ENCODE results near the gene C19orf25. TPM values are rescaled to one million over a fixed set of nuclear protein-coding genes. Genes with fewer than 3 reads are reported as not detected.
"Not testable (repeated sequence)": the region's sequence is repeated elsewhere in the genome, so short reads cannot be mapped to it uniquely, and the experiment has no call there.

Gene C19orf25
- total RNA-seq, 1 donor from 2014 or later: 17.9 TPM

- FAIRE-seq; DNase-seq (ENCODE audit: low spot score in 2 of 2): not testable (repeated sequence)
Measured at GRCh38 chr19:1499231-1499630, 20.2 kb upstream of the C19orf25 start.

- no peak for DNase-seq (ENCODE audit: low spot score in 2 of 2)
Measured at GRCh38 chr19:1497578-1498235, 18.7 kb upstream of the C19orf25 start.

GRCh38 chr19:1496714-1497577 lies 17.9 kb upstream of the C19orf25 start:
- FAIRE-seq: no peak

More at GRCh38 chr19:1497578-1498235, 18.7 kb upstream of the C19orf25 start:
- FAIRE-seq: no peak

GRCh38 chr19:1495799-1496713 lies 17.0 kb upstream of the C19orf25 start:
- FAIRE-seq: no peak
- no peak for DNase-seq (ENCODE audit: low spot score in 2 of 2)

More at GRCh38 chr19:1496714-1497577, 17.9 kb upstream of the C19orf25 start:
- no peak for DNase-seq (ENCODE audit: low spot score in 2 of 2)

- FAIRE-seq: no peak
- DNase-seq (ENCODE audit: low spot score in 2 of 2): no peak
Measured at GRCh38 chr19:1495051-1495798, 16.2 kb upstream of the C19orf25 start.

- FAIRE-seq (no peak), DNase-seq (ENCODE audit: low spot score in 2 of 2) (no peak)
Measured at GRCh38 chr19:1494115-1494815, 15.2 kb upstream of the C19orf25 start.

GRCh38 chr19:1492474-1493006 lies 13.5 kb upstream of the C19orf25 start:
- DNase-seq (ENCODE audit: low spot score in 2 of 2) (no peak), FAIRE-seq (no peak)

GRCh38 chr19:1491849-1492170 lies 12.8 kb upstream of the C19orf25 start:
- FAIRE-seq (no peak), DNase-seq (ENCODE audit: low spot score in 2 of 2) (no peak)

GRCh38 chr19:1491114-1491848 lies 12.3 kb upstream of the C19orf25 start, which contains the start of gene REEP6:
Gene REEP6 (plus strand): TSS chr19:1491181. CDS start chr19:1491270, 89 bp downstream.
- DNase-seq (ENCODE audit: low spot score in 2 of 2) (peak in 1 of 2 donors; percentile 29), FAIRE-seq (no peak)

- FAIRE-seq: peak; percentile 64
- peak; percentile 98 for DNase-seq (ENCODE audit: low spot score in 2 of 2)
Measured at GRCh38 chr19:1490311-1491113, 11.5 kb upstream of the C19orf25 start, which contains the start of gene PCSK4. Gene PCSK4 (minus strand): TSS chr19:1490350. CDS start chr19:1490346, 4 bp downstream.

- DNase-seq (ENCODE audit: low spot score in 2 of 2) (peak; percentile 12 to 37), FAIRE-seq (no peak)
Measured at GRCh38 chr19:1489463-1490310, 10.7 kb upstream of the C19orf25 start.

- FAIRE-seq: no peak
- no peak for DNase-seq (ENCODE audit: low spot score in 2 of 2)
Measured at GRCh38 chr19:1488282-1488601, 9.2 kb upstream of the C19orf25 start.

- FAIRE-seq (no peak), DNase-seq (ENCODE audit: low spot score in 2 of 2) (no peak)
Measured at GRCh38 chr19:1487576-1488281, 8.7 kb upstream of the C19orf25 start.

- FAIRE-seq (no peak), DNase-seq (ENCODE audit: low spot score in 2 of 2) (no peak)
Measured at GRCh38 chr19:1486720-1487575, 7.9 kb upstream of the C19orf25 start.

GRCh38 chr19:1483979-1484428 lies 5.0 kb upstream of the C19orf25 start:
- no peak for FAIRE-seq

More at GRCh38 chr19:1483979-1484428, 5.0 kb upstream of the C19orf25 start:
- peak in 1 of 2 donors; percentile 18 for DNase-seq (ENCODE audit: low spot score in 2 of 2)
